GM19324 (cell line): ENCODE data around the gene SMYD3.
"Not testable (repeated sequence)": the region's sequence is repeated elsewhere in the genome, so short reads cannot be mapped to it uniquely, and the experiment has no call there.

Source experiments
- ATAC-seq: cut with Tn5 transposase; IDR thresholded peaks from one replicate; pipeline ENCODE4 v1.9.1; 2021; ENCODE audit warnings: mild to moderate bottlenecking, moderate library complexity; ENCODE audit not compliant: unreplicated experiment, low FRiP score

Gene SMYD3

DNA sequence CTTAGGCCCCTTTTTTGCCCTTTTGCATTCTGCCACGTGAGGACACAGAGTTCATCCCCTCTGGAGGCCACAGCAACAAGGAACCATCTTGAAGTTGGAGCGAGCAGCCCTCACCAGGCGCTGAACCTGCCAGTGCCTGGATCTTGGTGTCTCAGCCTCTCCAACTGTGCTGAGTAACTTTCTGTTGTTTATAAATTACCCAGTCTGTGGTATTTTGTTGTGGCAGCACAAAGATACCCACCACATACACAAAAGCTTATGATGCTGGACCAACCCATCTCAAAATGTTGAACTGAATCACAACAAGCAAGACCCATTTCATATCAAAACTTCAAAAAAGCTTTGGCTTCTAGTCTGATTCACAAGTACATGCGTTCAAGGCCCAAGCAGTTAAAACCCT lies 702.4 kb downstream of the SMYD3 start:
- no peak for ATAC-seq

DNA sequence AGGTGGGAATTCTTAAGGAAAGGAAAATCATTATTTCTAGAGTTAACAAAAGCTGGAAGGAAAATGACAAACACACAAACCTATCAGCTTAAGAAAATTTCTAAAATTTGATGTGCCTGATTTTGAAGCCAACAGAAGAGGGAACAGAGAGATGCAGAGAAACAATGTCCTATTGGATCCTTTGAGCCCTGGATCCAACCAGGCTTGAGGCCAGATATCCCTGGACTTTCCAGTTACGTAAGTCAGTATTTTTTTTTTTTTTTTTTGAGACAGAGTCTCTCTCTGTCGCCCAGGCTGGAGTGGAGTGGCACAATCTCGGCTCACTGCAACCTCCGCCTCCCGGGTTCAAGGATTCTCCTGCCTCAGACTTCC lies 703.4 kb downstream of the SMYD3 start:
- no peak for ATAC-seq

DNA sequence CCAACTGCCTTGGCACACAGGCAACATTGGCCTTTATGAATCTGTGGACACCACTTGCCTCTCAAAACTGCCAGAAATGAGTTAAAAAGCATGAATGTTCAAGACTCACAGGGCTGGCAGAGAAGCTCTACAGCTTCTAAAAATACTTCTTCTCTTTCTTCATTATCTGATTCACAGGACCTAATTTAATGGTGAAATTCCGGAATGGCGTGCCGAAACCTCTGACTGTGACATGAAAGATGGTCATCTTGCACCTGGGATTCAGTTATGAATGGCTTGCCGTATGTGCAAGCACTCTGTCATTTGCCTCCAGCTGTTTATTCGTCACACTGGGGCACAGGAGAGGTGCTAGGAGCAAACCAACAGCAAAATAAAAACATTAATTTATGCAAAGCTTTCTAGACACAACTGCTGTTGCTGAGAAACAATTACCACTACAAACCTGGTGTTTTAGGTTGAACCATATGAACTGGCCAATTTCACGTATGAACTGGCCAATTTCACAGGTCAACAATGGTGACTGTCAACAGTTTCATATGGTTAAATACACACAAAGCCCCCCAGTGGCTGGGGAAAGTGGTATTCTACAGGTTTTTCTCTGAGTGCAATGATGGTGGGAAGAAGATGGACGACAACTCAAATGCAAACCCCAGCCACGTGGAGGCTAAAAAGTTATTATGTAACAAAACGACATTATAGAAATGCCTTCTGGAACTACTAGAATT lies 704.0 kb downstream of the SMYD3 start:
- ATAC-seq: no peak

DNA sequence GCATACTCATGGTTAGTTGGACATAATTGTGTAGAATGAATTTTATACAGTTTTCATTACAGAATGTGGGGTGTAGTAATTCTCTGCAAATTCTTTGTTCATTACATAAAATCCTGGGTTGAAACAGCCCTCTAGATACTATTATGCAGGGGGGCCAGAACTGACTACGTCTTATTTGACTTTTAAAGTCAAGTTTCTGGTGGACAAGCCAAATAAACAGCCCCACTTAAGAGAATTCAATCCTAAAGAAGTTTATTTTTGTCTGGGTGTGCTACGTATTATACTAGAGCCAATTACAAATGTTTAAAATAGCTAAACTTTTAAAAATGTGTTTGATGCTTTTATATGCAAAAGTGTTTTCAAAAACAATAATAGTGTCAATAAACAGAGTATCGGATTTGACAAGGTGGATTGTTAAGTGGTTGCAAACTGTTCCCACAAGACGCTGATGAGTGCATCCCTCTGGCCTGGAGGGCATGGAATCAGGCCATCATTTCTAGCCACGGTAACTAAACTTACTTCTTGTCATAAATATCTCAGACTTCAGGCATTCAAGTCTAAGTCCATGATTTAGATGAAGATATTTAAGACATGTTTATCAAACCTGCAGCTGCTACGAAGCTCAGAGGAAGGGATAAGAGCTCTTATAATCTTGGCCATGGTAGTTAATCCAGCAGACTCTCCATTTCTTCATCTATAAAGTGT lies 706.0 kb downstream of the SMYD3 start:
- ATAC-seq: no peak

DNA sequence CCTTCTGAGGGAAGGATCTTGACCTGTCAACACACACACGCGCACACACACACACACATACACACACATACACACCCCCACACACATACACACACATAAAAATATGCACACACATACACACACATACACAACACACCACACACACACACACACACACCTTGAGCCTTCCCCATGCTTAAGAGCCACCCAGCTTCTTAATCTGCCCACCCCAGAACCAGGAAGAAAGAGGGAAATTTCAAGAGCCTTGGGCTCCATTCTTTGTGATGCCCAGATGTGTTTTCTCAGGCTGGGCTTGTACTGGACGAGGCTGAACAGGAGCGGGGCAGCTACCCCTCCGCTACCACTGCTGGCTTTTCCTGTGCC lies 708.7 kb downstream of the SMYD3 start:
- ATAC-seq: no peak

DNA sequence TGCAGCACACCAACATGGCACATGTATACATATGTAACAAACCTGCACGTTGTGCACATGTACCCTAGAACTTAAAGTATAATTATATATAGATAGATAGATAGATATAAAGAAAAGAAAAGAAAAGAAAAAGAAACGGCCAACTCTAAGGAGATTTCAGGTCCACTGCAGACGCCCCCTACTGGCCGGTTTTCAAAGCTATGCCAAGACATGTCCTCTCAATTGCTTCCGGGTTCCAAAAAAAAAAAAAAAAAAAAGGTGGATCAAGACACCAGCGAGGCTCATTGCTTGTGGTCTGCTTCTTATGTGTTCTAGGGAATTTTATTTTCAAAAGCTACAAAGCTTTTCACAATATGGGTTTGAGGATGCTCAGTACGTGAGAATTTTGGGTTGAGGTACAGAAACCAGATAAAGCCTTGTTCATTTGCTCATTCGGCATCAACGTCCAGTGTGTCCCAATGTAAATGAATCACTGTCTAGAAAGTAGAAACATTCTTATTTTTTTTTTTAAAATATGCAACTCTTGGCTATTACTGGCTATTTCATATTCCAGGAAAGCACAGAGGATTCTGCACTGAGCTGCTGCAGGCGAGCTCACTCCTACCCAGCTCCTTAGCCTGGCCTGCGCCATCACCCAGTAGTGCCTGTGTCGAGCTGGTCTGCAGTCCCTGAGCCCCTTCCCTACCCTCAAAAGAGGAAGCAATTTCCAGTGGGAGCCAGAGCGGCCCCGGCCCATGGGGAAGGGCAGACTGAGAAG lies 709.3 kb downstream of the SMYD3 start:
- no peak for ATAC-seq

DNA sequence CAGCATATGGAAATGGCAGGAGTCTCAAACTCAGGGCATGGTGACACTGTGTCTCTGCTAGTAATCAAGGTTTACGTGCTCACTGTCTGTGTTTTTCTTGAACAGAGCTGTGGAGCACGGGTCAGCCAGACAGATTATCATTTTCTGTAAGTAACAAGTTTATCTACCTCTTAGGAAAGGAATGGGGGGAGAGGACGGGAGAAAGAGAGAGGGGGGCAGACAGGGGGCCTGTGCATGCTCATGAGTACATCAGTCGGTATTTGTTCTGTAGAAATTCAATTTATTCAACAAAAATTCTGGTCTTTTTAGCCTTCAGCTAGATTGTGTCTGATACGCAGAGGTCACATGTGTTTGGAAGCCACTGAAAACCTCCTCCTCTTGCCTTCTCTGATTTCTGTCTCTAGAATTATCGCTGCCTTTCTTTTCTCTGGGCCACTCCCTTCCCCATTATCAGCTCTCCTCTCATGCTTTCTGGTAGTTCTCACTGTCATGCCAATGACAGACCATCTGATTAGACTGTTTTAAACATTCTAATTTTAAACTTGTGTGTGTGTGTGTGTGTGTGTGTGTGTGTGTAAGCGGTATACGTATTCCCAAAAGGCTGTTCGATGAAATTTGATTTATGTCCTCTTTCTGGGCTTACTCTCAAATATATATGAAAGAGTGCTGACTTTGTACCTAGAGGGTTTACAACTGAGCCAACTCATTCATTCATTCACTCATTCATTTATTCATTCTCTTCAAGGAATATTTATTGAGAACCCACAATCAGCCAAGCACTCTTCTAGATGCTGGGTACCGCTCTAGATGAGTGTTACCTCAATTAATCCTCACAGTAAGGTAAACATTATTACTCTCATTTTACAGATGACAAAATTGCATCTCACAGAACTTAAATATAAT lies 715.4 kb downstream of the SMYD3 start:
- no peak for ATAC-seq

DNA sequence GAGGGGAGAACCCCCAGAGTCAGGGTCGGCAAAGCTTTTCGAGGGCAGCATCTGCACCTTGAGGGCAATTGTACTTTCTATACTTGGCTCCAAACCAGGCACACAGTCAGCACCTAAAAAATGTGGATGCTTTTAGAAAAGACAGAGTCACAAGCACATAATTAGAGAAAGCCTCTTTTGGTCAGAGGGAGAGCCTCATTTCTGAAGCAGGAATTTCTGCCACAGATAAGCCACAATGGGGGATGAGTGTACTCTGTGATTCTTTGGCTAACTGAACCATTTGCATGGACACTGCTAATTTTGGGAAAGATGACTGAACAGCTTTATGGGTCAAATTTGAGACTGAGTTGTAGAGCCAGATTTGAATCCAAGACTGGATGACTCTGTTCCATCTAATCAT lies 716.6 kb downstream of the SMYD3 start:
- ATAC-seq: no peak

DNA sequence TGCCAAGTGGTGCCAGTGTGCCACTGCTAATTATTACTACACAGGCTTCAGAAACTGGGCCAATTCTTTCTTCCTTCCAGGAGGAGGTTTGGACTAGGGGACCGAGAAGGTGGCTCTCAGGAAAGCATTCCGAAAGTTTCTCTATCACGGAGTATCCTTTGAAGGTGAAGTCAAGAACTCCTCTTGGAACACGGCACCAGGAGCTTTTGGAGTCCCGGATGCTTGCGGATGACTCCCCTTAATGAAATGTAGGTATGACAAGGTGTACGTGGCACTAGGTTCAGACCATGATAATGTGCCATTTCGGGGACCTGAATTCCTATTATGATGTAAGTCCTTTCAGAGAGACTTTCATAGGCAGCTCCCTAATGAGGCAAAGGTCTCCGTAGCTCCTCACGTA lies 718.2 kb downstream of the SMYD3 start:
- ATAC-seq: no peak

DNA sequence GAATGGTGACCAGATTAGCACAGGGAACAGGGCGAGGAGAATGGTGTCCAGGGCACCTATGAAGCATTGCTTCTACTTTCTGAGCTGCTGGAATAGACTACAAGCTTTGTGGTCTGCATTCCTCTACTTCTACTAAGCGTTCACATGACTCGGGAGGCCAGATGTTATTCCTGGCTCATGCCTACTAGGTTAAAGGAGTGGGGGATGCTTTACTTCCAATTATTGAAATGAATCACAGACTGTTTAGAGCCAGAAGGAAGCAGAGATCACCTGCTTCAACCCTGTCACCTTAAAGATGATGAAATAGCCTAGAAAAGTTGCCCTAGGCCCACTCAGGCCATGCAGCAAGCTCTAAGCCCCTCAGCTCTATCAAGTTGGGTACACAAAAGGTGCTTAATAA lies 718.8 kb downstream of the SMYD3 start:
- no peak for ATAC-seq

DNA sequence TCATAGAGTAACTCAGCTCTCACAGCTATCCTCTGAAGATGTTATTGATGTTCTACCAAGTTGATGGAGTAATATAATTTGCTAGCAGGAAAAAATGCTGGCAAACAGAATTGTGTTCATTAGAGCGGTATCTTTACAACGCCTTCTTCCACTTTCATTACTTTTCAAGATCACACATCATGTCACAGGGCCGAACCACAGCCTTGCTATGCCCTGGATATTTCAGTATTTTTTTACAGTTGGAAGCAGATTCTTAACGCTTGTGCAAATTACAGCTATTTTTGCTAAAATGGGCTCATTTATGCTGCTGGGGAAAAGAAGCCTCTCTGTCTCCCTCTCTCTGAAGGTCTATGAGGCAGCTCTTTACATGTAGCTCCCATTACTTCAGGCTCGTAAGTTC lies 720.1 kb downstream of the SMYD3 start:
- no peak for ATAC-seq

DNA sequence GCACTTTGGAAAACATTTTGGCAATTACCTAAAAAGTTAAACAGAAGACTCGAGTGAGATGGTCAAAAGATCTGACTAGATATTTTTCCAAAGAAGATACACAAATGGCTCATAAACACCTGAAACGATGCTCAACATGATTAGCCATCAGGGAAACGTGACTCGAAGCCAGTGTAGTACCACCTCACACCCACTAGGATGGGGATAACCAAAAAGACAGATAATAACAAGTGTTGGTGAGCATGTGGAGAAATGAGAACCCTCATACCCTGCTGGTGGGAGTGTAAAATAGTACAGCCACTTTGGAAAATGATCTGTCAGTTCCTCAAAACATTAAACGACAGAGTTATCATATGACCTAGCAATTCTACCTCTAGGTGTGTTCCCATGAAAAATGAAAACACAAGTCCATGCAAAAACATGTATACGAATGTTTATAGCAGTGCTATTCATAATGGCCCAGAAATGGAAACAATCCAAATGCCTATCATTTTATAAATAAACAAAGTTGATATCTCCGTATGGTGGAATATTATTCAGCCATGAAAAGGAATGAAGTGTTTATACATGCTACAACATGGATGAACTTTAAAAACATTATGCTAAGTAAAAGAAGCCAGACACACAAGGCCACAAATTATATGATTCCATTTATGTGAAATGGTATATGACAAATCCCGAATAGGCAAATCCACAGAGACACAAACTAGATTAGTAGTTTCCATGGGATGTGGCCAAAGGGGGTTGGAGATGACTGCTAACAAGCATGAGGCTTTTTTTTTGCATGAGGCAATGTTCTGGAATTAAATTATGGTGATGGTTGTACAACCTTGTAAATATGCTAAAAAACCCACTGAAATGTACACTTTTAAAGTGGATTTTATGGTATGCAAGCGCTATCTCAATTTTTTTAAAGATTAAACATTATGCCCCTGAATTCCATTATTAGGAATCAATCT lies 727.0 kb downstream of the SMYD3 start:
- no peak for ATAC-seq

DNA sequence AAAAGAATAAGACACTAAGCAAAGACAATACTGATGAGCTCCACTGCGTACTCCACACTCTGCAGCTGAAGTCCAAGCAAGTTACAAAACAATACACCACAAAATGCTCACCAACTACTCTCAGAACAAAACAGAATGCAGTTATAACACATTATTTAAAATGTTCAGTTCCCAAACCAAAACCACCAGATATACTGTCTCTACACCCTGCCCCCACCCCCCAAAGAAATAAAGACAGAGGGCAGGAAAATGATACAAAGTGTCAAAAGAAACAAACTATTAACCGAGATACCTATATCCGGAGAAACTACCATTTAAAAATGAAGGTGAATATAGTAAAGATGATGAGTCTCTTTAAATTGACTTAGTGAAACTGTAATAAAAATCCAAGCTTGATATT lies 729.3 kb downstream of the SMYD3 start:
- no peak for ATAC-seq

DNA sequence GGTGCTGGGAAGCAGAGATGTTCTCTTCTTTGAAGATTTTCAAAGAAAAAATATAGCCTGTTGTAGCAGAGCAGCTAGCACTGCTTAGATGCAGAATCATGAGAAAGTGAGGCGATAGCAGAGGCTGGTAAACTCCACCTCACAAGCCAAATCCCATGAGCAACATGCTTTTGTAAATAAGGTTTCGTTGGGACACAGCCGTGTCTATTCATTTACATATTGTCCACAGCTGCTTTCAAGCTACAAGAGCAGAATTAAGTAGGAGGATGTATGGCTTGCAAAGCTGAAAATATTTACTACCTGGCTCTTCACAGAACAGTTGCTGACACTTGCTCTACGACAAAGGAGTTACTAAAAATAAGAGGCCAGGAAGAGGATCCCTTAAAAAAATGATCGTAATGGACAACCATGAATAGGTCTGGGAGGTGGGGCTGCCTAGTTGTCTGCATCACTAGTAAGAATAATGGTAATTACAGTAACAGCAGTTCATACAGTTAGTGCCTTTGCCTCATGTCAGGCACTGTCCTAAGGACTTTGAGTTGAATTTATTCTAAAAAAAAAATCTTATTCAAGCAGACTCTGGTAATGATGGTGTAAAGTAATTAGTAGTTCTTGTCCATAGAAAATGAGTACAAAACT lies 730.3 kb downstream of the SMYD3 start:
- ATAC-seq: no peak

DNA sequence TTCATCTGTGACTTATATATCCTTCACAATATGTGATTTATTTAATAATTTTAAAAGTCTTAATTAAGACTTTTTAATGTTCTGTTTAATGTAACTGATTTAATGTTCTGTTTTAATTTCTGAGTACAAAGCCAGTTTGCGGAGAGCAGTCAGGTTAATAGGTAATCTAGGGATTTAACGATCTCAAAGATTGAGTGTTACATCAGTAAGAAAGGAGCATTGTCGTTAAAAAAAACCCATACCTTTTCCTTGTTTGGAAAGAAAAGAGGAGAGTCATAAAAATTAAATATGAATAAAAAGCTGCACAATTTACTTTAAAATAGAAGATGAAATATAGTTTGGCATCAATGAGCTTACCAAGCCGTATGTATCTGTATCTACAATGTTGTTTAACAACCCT lies 730.9 kb downstream of the SMYD3 start:
- no peak for ATAC-seq

DNA sequence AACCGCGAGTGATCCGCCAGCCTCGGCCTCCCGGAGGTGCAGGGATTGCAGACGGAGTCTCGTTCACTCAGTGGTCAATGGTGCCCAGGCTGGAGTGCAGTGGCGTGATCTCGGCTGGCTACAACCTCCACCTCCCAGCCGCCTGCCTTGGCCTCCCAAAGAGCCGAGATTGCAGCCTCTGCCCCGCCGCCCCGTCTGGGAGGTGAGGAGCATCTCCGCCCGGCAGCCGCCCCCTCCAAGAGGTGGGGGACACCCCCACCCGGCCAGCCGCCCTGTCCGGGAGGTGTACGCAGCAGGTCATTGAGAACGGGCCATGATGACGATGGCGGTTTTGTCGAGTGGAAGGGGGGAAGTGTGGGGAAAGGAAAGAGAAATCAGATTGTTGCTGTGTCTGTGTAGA lies 732.1 kb downstream of the SMYD3 start:
- ATAC-seq: not testable (repeated sequence)

DNA sequence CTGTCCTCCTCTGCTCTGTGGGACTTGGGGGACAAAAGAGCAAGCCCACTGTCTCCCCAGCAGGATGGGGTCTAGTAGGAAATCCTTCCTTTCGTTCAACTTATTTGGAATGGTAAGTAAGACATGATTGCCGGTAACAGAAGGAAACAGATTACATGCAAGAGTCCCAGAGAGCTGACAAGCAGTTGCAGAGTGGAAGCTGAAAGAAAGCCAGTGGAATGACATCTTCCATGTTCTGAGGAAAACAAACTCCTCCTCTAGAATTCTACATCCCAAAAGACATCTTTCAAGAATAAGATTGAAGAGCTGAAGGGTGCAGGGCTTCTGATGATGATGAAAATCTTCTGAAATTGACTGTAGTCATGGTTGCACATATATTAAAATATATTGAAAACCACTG lies 732.9 kb downstream of the SMYD3 start:
- ATAC-seq: no peak

DNA sequence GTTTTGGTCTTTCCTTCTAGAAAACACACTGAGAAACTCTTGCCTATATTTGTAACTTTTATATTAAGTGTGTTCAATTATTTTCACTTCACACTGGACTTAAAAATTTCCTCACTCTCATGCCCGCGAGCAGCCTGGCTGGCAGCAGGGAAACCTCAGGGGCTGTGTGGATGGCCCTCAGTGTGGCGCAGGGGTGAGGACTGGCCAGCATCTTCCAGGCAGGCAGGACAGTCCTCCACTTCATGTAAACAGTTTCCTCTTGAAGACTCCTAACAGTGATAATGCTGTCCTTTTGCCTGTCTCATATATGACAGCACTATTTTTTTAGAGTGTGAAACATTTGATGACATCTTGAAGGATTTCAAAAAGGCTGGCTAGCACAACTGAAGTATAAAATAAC lies 733.7 kb downstream of the SMYD3 start:
- ATAC-seq: no peak

DNA sequence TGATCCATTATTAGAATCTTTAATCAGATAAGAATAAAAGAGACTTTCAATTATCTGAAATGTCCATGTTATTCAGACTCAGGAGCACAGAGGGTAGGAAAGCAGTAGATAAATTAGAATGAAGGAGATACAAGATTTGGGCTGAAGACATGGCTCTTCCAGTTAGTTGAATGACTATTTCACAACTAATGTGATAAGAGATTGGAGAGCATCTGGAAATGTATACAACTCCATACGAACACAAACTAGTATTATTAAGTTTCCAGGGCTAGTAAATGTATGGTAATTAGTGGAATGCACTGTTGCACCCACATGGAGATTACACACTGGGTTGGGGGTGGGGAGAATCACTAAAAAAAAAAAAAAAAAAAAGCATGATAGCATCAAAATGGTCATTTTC lies 734.3 kb downstream of the SMYD3 start:
- no peak for ATAC-seq
